Activated CD4-positive, alpha-beta memory T cell treated with anti-CD3 and anti-CD28 coated beads for 36 hours (primary cell): Measurements from ENCODE around the gene ADCY3. TPM values are rescaled to one million over a fixed set of nuclear protein-coding genes. Genes with fewer than 3 reads are reported as not detected.

ENCODE experiments used
- CTCF ChIA-PET: fragments of 350-600 bp; sonication (Branson Sonifier 250); formaldehyde crosslinking; loops from one replicate; lab custom pipeline; 2021; ENCODE audit warnings: antibody characterized with exemption, inconsistent platforms; lab: Charles Lee
- POLR2A ChIA-PET: fragments of 350-600 bp; sonication (Branson Sonifier 250); formaldehyde crosslinking; loops from one replicate; lab custom pipeline; 2021; ENCODE audit warnings: antibody characterized with exemption; lab: Charles Lee
- DNase-seq: peaks from one replicate; pipeline ENCODE4 v3.0.0-alpha.2; 2020
- H3K27ac Mint-ChIP-seq: one replicate; pipeline ENCODE4 v1.8.0; 2021; ENCODE audit warnings: mixed read lengths
- H3K27me3 Mint-ChIP-seq: one replicate; pipeline ENCODE4 v1.8.0; 2021; ENCODE audit warnings: mixed read lengths
- H3K36me3 Mint-ChIP-seq: one replicate; pipeline ENCODE4 v1.8.0; 2021; ENCODE audit warnings: mixed read lengths
- H3K4me1 Mint-ChIP-seq: one replicate; pipeline ENCODE4 v1.8.0; 2021; ENCODE audit warnings: low read depth, mixed read lengths
- H3K4me3 Mint-ChIP-seq: one replicate; pipeline ENCODE4 v1.8.0; 2021; ENCODE audit warnings: mild to moderate bottlenecking, mixed read lengths
- H3K9me3 Mint-ChIP-seq: one replicate; pipeline ENCODE4 v1.8.0; 2021; ENCODE audit warnings: mixed read lengths
- intact Hi-C: fragments of 100-400 bp; cut with micrococcal nuclease; formaldehyde crosslinking; loops from one replicate; pipeline ENCODE4 v1.15.1; 2023
- total RNA-seq, 2 experiments: library from RNA; stranded (reverse); gene quantifications; one replicate each; pipeline ENCODE4 v1.2.3, GENCODE V29; 2021

The ADCY3 gene
- total RNA-seq, 2 experiments from 2014 or later, result 68.7 to 71.7 TPM

GRCh38 chr2:24915175-24915574 is 4.9 kb downstream of the ADCY3 start:
- ChIA-PET POLR2A (no interaction called here), CTCF (no interaction called here)
- Mint-ChIP-seq H3K4me1 (peaks cover 40% of the 10 kb centered on the region), H3K27ac (no peak overlapping the region), H3K36me3 (peaks cover 46% of the 10 kb centered on the region), H3K27me3 (no peaks in the 10 kb centered on the region), H3K9me3 (no peaks in the 10 kb centered on the region), H3K4me3 (no peak overlapping the region)
- intact Hi-C loops, result no loop called here
- no peak for DNase-seq

- ChIA-PET CTCF (no interaction called here), POLR2A (no interaction called here)
- no peaks in the 10 kb centered on the region for H3K27me3 Mint-ChIP-seq
- H3K27ac Mint-ChIP-seq, result no peak overlapping the region
- H3K4me3 Mint-ChIP-seq, result no peak overlapping the region
- DNase-seq, result no peak
- intact Hi-C loops, result no loop called here
- H3K9me3 Mint-ChIP-seq, result no peaks in the 10 kb centered on the region
- H3K36me3 Mint-ChIP-seq, result peaks cover 51% of the 10 kb centered on the region
- peaks cover 40% of the 10 kb centered on the region for H3K4me1 Mint-ChIP-seq
These were observed 5.3 kb downstream of the ADCY3 start for GRCh38 chr2:24914713-24915112.

GRCh38 chr2:24913911-24914310 is 6.1 kb downstream of the ADCY3 start:
- Mint-ChIP-seq H3K9me3 (no peaks in the 10 kb centered on the region), H3K27me3 (no peaks in the 10 kb centered on the region), H3K4me1 (peaks cover 38% of the 10 kb centered on the region), H3K36me3 (peaks cover 51% of the 10 kb centered on the region), H3K4me3 (no peak overlapping the region), H3K27ac (no peak overlapping the region)
- intact Hi-C loops, result no loop called here
- no peak for DNase-seq
- ChIA-PET CTCF (no interaction called here), POLR2A (no interaction called here)

DNA sequence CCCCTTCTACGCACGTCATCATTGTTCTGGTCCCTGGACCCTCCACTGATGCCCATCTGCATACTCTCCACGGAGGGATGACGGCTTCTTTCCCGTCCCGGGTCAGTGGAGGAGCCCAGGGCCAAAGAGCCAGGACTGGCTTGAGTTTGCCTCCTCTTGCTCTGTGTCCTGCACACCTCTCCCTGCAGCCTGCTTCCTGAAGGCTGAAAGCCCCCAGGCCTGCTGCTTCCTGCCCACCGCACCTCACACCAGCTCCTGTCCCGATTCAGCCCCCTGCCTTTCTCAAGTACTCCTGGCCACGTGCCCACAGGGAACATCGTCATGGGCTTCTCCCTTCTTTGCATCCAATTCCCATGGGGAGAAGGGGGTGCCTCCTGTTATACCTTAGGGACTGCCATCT is 7.1 kb downstream of the ADCY3 start:
- DNase-seq, result no peak
- Mint-ChIP-seq H3K4me3 (no peak overlapping the region), H3K36me3 (peaks cover 45% of the 10 kb centered on the region), H3K9me3 (no peaks in the 10 kb centered on the region), H3K27me3 (no peaks in the 10 kb centered on the region), H3K27ac (no peak overlapping the region), H3K4me1 (peaks cover 31% of the 10 kb centered on the region)
- ChIA-PET POLR2A (no interaction called here), CTCF (no interaction called here)
- intact Hi-C loops, result no loop called here

- Mint-ChIP-seq H3K27me3 (no peaks in the 10 kb centered on the region), H3K9me3 (no peaks in the 10 kb centered on the region), H3K36me3 (peaks cover 40% of the 10 kb centered on the region), H3K4me1 (peaks cover 26% of the 10 kb centered on the region), H3K27ac (no peak overlapping the region), H3K4me3 (no peak overlapping the region)
- POLR2A ChIA-PET, result no interaction called here
- CTCF ChIA-PET, result no interaction called here
- intact Hi-C loops, result no loop called here
- no peak for DNase-seq
These were observed 7.5 kb downstream of the ADCY3 start for GRCh38 chr2:24912523-24912922.

- Mint-ChIP-seq H3K4me3 (no peak overlapping the region), H3K9me3 (no peaks in the 10 kb centered on the region), H3K27ac (no peak overlapping the region), H3K4me1 (peaks cover 14% of the 10 kb centered on the region), H3K36me3 (peaks cover 37% of the 10 kb centered on the region), H3K27me3 (no peaks in the 10 kb centered on the region)
- no peak for DNase-seq
- ChIA-PET CTCF (no interaction called here), POLR2A (no interaction called here)
- intact Hi-C loops, result no loop called here
These were observed 9.8 kb downstream of the ADCY3 start for GRCh38 chr2:24910245-24910644.

DNA sequence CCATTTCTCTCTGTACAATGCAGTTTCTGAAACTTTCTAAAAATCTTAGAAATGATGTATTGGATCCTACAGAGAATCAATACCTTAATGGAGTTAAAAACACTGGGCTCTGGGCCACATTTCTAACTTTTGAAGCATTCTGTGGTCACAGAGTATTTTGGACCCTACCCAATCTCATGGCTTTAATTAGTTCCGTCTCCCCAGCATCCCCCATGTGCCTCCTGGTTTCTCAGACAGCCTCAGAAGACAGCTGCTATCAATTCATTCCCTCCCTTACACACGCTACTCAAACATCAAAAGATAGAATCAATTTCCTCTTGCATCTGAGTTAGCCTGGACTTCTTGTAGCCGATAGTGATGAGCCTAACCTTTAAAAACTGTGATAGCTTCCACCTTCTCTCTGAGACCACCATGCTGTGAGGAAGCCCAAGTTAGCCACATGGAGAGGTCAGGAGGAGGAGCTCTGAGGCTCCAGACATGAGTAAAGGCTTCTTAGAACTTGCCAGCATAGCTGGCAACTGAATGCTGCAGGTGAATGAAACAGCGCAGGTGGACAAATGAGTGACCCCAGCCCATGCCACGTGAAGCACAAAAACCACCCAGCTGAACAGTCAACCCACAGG is 10.4 kb downstream of the ADCY3 start:
- no peak overlapping the region for H3K4me3 Mint-ChIP-seq
- peaks cover 35% of the 10 kb centered on the region for H3K36me3 Mint-ChIP-seq
- ChIA-PET CTCF (no interaction called here), POLR2A (no interaction called here)
- intact Hi-C loops, result no loop called here
- no peak for DNase-seq
- no peak overlapping the region for H3K27ac Mint-ChIP-seq
- peaks cover 8% of the 10 kb centered on the region for H3K4me1 Mint-ChIP-seq
- H3K27me3 Mint-ChIP-seq, result no peaks in the 10 kb centered on the region
- H3K9me3 Mint-ChIP-seq, result no peaks in the 10 kb centered on the region

DNA sequence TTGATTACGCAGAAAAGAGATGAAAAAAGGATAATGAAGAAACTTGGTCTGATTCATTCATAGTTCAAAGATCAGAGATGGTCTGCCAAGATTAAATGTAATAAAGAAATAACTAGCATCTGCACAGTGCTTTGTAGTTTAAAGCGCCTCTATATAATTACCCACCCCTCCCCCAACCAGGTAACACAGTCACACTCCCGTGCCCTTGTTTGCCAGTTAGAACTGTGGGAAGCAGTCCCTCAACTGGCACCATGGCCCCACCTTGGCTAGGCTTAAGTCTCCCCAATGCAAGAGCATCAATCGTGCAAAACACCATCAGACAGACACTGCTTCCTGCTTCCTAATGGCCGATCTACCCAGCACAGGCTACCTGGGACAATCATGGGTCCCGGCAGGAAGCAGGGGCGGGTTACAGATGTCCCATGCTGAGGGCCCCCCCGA is 11.6 kb downstream of the ADCY3 start:
- POLR2A ChIA-PET, result no interaction called here
- CTCF ChIA-PET, result interaction anchor here (1.0 kb wide), 1 partner anchor 13 kb away, joined by 3 read pairs; no protein-coding TSS in a partner anchor
- intact Hi-C loops, result no loop called here
- peaks cover 7% of the 10 kb centered on the region for H3K4me1 Mint-ChIP-seq
- H3K4me3 Mint-ChIP-seq, result no peak overlapping the region
- H3K27ac Mint-ChIP-seq, result no peak overlapping the region
- H3K9me3 Mint-ChIP-seq, result no peaks in the 10 kb centered on the region
- DNase-seq, result no peak
- peaks cover 31% of the 10 kb centered on the region for H3K36me3 Mint-ChIP-seq
- H3K27me3 Mint-ChIP-seq, result no peaks in the 10 kb centered on the region

GRCh38 chr2:24907116-24907515 is 12.9 kb downstream of the ADCY3 start:
- intact Hi-C loops, result no loop called here

GRCh38 chr2:24906466-24906865 is 13.6 kb downstream of the ADCY3 start:
- intact Hi-C loops, result no loop called here
- POLR2A ChIA-PET, result no interaction called here

More at GRCh38 chr2:24907116-24907515, 12.9 kb downstream of the ADCY3 start:
- no peak overlapping the region for H3K4me3 Mint-ChIP-seq
- H3K9me3 Mint-ChIP-seq, result no peaks in the 10 kb centered on the region
- no peak overlapping the region for H3K27ac Mint-ChIP-seq
- H3K36me3 Mint-ChIP-seq, result peaks cover 39% of the 10 kb centered on the region
- H3K4me1 Mint-ChIP-seq, result peaks cover 7% of the 10 kb centered on the region
- H3K27me3 Mint-ChIP-seq, result no peaks in the 10 kb centered on the region
- POLR2A ChIA-PET, result no interaction called here
- CTCF ChIA-PET, result no interaction called here
- DNase-seq, result no peak

DNA sequence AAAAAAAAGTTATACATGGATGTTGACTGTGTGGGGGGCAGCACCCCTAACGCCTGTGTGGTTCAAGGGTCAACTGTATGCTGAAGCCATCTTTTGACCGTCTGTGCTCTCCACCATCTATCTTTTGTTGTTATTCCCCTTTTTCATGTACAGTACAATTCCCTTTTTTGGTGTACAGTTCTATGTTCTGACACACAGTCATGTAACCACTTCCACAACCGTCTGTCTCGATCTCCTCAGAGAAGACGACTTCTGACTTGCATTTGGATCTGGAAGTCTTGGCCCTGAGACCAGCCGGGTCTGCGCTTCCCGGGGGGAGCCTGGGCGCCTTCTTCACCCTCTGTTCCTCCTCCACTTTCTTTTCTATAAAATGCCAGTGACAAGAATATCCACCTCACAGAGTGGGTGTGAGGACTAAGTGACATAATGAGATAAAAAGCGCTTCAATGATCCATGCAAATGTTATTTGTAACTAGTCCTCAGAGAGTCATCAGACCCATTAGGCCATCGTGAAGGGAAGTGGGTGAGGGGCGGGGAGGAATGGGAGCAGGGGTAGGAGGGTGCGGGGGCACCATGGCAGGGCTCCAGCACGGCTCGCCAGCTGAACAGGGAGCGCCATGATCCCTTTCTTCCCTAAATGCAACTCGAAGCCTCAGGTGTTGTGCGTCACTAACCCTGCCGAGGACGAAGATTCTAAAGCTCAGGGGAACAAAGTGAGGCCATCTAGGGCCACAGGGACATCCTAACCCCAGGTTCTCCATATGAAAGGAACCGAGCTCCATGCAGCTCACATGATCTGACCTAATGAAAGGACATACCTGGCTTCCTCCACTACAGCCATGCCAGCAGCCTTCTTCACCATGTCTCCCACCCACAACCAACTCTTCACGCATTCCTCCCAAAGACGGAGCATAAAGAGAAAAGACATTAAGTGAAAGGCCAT is 16.6 kb downstream of the ADCY3 start:
- H3K36me3 Mint-ChIP-seq, result peaks cover 38% of the 10 kb centered on the region
- no peak overlapping the region for H3K27ac Mint-ChIP-seq
- ChIA-PET POLR2A (no interaction called here), CTCF (no interaction called here)
- DNase-seq, result no peak
- no peak overlapping the region for H3K4me3 Mint-ChIP-seq
- intact Hi-C loops, result no loop called here
- H3K4me1 Mint-ChIP-seq, result peaks cover 4% of the 10 kb centered on the region
- H3K9me3 Mint-ChIP-seq, result no peaks in the 10 kb centered on the region
- no peaks in the 10 kb centered on the region for H3K27me3 Mint-ChIP-seq

More at GRCh38 chr2:24906466-24906865, 13.6 kb downstream of the ADCY3 start:
- Mint-ChIP-seq H3K4me1 (peaks cover 7% of the 10 kb centered on the region), H3K4me3 (no peak overlapping the region), H3K27ac (no peak overlapping the region), H3K36me3 (peaks cover 36% of the 10 kb centered on the region), H3K27me3 (no peaks in the 10 kb centered on the region), H3K9me3 (no peaks in the 10 kb centered on the region)
- no peak for DNase-seq
- CTCF ChIA-PET, result no interaction called here

GRCh38 chr2:24899361-24899910 is 20.6 kb downstream of the ADCY3 start:
- DNase-seq, result no peak
- H3K27ac Mint-ChIP-seq, result no peak overlapping the region
- peaks cover 64% of the 10 kb centered on the region for H3K36me3 Mint-ChIP-seq
- H3K9me3 Mint-ChIP-seq, result peaks cover 28% of the 10 kb centered on the region
- ChIA-PET POLR2A (no interaction called here), CTCF (interaction anchor here (0.5 kb wide), 1 partner anchor 109 kb away, joined by 3 read pairs; no protein-coding TSS in a partner anchor)
- H3K4me3 Mint-ChIP-seq, result no peak overlapping the region
- no peaks in the 10 kb centered on the region for H3K27me3 Mint-ChIP-seq
- intact Hi-C loops, result no loop called here
- no peaks in the 10 kb centered on the region for H3K4me1 Mint-ChIP-seq
